B cell (primary cell): ENCODE measurements around the gene SLC13A3. TPM values are rescaled to one million over a fixed set of nuclear protein-coding genes. Genes with fewer than 3 reads are reported as not detected.

Source experiments
- ATAC-seq: fragments of 200-7000 bp; cut with Tn5 transposase; one replicate; pipeline ENCODE4 v1.10.0; 2021; ENCODE audit warnings: low read depth, mild to moderate bottlenecking, moderate number of reproducible peaks, moderate library complexity
- CTCF ChIA-PET: fragments of 350-600 bp; sonication (Branson Sonifier 250); formaldehyde crosslinking; loops from one replicate; lab custom pipeline; 2021; ENCODE audit warnings: antibody characterized with exemption, inconsistent platforms; lab: Charles Lee
- POLR2A ChIA-PET: fragments of 350-600 bp; sonication (Branson Sonifier 250); formaldehyde crosslinking; loops from one replicate; lab custom pipeline; 2021; ENCODE audit warnings: antibody characterized with exemption; lab: Charles Lee
- DNase-seq: peaks from one replicate; pipeline ENCODE4 v3.0.0; 2013
- H2AFZ ChIP-seq: 2 replicates; pipeline ENCODE4 v1.6.1; 2012; ENCODE audit warnings: mild to moderate bottlenecking, low read depth, low read length; ENCODE audit not compliant: insufficient read depth, poor library complexity, severe bottlenecking
- H3K27ac ChIP-seq, 2 donors: 1 replicate in 1 of 2; 2 replicates in 1 of 2; pipeline ENCODE4 v1.5.1; 2012 to 2013; ENCODE audit warnings: low read length in 2 of 2, mild to moderate bottlenecking in 2 of 2, moderate library complexity in 1 of 2
- H3K27me3 ChIP-seq, 4 experiments: fragments of 200-600 bp in 1 of 4; sonication (generic) in 1 of 4; replicated peaks in 1 of 4; 1 replicate in 2 of 4; 2 replicates in 2 of 4; pipeline versions ENCODE4 v1.6.1 to v1.7.0; 2013 to 2016; ENCODE audit warnings: low read length in 3 of 4, mild to moderate bottlenecking in 2 of 4, mixed read lengths in 1 of 4, moderate library complexity in 1 of 4; ENCODE audit not compliant: insufficient read depth in 4 of 4, control insufficient read depth in 3 of 4; ENCODE audit errors: control extremely low read depth in 1 of 4
- H3K36me3 ChIP-seq, 2 experiments: replicated peaks in 1 of 2; 1 replicate in 1 of 2; 2 replicates in 1 of 2; pipeline versions ENCODE4 v1.6.1 to v1.7.1; 2013; ENCODE audit warnings: low read length in 1 of 2; ENCODE audit not compliant: insufficient read depth in 2 of 2, control insufficient read depth in 1 of 2; ENCODE audit errors: control extremely low read depth in 1 of 2, extremely low read depth in 1 of 2
- H3K4me1 ChIP-seq, 2 donors: fragments of 200-600 bp in 1 of 2; sonication (generic) in 1 of 2; 1 replicate in 1 of 2; 2 replicates in 1 of 2; pipeline versions ENCODE4 v1.5.1 to v1.6.1; 2013 to 2017; ENCODE audit warnings: low read length in 2 of 2; ENCODE audit not compliant: control insufficient read depth in 2 of 2, insufficient read depth in 2 of 2
- H3K4me2 ChIP-seq: replicated peaks from 2 replicates; pipeline ENCODE3; 2012; ENCODE audit warnings: mild to moderate bottlenecking, low read depth, low read length; ENCODE audit not compliant: poor library complexity, severe bottlenecking
- H3K4me3 ChIP-seq, 5 experiments: fragments of 200-600 bp in 1 of 5; sonication (generic) in 1 of 5; 1 replicate in 3 of 5; 2 replicates in 2 of 5; pipeline versions ENCODE4 v1.5.1 to v1.7.0; 2011 to 2016; ENCODE audit warnings: low read length in 4 of 5, mild to moderate bottlenecking in 4 of 5, low read depth in 2 of 5, control low read depth in 1 of 5, moderate library complexity in 1 of 5; ENCODE audit not compliant: insufficient read depth in 1 of 5; ENCODE audit errors: control extremely low read depth in 1 of 5, extremely low read depth in 1 of 5
- H3K79me2 ChIP-seq: fragments of 200-600 bp; sonication (generic); one replicate; pipeline ENCODE4 v1.6.0; 2016; ENCODE audit warnings: low read length; ENCODE audit not compliant: control insufficient read depth, insufficient read depth
- H3K9ac ChIP-seq: fragments of 200-600 bp; sonication (generic); 2 replicates; pipeline ENCODE4 v1.6.1; 2017; ENCODE audit warnings: mild to moderate bottlenecking, low read length, moderate library complexity
- H3K9me3 ChIP-seq, 3 donors: one replicate each; pipeline versions ENCODE4 v1.6.1 to v1.7.1; 2013; ENCODE audit warnings: low read length in 2 of 3; ENCODE audit not compliant: control insufficient read depth in 2 of 3, insufficient read depth in 1 of 3; ENCODE audit errors: control extremely low read depth in 1 of 3
- H4K20me1 ChIP-seq: 2 replicates; pipeline ENCODE4 v1.6.0; 2012; ENCODE audit warnings: mild to moderate bottlenecking, low read length; ENCODE audit not compliant: insufficient read depth, control insufficient read depth, poor library complexity, severe bottlenecking
- H3K27ac Mint-ChIP-seq: one replicate; pipeline ENCODE4 v1.8.0; 2021; ENCODE audit warnings: mixed read lengths
- H3K27me3 Mint-ChIP-seq: one replicate; pipeline ENCODE4 v1.8.0; 2021; ENCODE audit warnings: mixed read lengths
- H3K4me1 Mint-ChIP-seq: one replicate; pipeline ENCODE4 v1.8.0; 2021; ENCODE audit warnings: mixed read lengths
- H3K4me3 Mint-ChIP-seq: one replicate; pipeline ENCODE4 v1.8.0; 2021; ENCODE audit warnings: mixed read lengths
- H3K9me3 Mint-ChIP-seq: one replicate; pipeline ENCODE4 v1.8.0; 2022; ENCODE audit warnings: mixed read lengths; ENCODE audit not compliant: insufficient read depth
- EZH2 ChIP-seq: IDR thresholded peaks from 2 replicates; pipeline ENCODE4 v1.6.1; 2012; ENCODE audit warnings: borderline replicate concordance, low read depth, mild to moderate bottlenecking, moderate library complexity, low read length; ENCODE audit not compliant: insufficient read depth, poor library complexity, severe bottlenecking
- WGBS: methylation state at CpG from one replicate; pipeline ENCODE4 v1.1.5; 2013; ENCODE audit warnings: missing lambda C conversion rate; ENCODE audit not compliant: insufficient coverage; 5-methylcytosine and 5-hydroxymethylcytosine counted together
- intact Hi-C: fragments of 100-400 bp; cut with micrococcal nuclease; formaldehyde crosslinking; loops from one replicate; pipeline ENCODE4 v1.10.0; 2022
- polyA minus RNA-seq: library from RNA; depleted of rRNA, polyadenylated mRNA; stranded (reverse); fragments of >200 nt; gene quantifications from 2 replicates; pipeline ENCODE4 v1.2.3, GENCODE V29; 2012
- polyA plus RNA-seq: library from polyadenylated mRNA; depleted of rRNA; stranded (reverse); fragments of >200 nt; gene quantifications from 2 replicates; pipeline ENCODE4 v1.2.3, GENCODE V29; 2012
- total RNA-seq, 2 donors: library from RNA; stranded (reverse); fragments of 120-200 nt in 1 of 2; gene quantifications; 1 replicate in 1 of 2; 2 replicates in 1 of 2; pipeline versions ENCODE4 v1.2.3 to v1.2.4, GENCODE V29; 2013 to 2022
- TF ChIP-seq, protein P1 (sequence below): fragments of 200-600 bp; IDR thresholded peaks from one replicate; pipeline ENCODE4 v1.8.0; 2022; ENCODE audit warnings: antibody characterized with exemption, mild to moderate bottlenecking

The SLC13A3 gene, protein sequence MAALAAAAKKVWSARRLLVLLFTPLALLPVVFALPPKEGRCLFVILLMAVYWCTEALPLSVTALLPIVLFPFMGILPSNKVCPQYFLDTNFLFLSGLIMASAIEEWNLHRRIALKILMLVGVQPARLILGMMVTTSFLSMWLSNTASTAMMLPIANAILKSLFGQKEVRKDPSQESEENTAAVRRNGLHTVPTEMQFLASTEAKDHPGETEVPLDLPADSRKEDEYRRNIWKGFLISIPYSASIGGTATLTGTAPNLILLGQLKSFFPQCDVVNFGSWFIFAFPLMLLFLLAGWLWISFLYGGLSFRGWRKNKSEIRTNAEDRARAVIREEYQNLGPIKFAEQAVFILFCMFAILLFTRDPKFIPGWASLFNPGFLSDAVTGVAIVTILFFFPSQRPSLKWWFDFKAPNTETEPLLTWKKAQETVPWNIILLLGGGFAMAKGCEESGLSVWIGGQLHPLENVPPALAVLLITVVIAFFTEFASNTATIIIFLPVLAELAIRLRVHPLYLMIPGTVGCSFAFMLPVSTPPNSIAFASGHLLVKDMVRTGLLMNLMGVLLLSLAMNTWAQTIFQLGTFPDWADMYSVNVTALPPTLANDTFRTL
- total RNA-seq (0.20 and 0.49 TPM in 2 replicates), polyA plus RNA-seq (0.09 TPM in 2 replicates), polyA minus RNA-seq (0.43 TPM in 1 of 2 replicates, not detected in the other)
- 0.12 TPM for total RNA-seq (2013)

DNA sequence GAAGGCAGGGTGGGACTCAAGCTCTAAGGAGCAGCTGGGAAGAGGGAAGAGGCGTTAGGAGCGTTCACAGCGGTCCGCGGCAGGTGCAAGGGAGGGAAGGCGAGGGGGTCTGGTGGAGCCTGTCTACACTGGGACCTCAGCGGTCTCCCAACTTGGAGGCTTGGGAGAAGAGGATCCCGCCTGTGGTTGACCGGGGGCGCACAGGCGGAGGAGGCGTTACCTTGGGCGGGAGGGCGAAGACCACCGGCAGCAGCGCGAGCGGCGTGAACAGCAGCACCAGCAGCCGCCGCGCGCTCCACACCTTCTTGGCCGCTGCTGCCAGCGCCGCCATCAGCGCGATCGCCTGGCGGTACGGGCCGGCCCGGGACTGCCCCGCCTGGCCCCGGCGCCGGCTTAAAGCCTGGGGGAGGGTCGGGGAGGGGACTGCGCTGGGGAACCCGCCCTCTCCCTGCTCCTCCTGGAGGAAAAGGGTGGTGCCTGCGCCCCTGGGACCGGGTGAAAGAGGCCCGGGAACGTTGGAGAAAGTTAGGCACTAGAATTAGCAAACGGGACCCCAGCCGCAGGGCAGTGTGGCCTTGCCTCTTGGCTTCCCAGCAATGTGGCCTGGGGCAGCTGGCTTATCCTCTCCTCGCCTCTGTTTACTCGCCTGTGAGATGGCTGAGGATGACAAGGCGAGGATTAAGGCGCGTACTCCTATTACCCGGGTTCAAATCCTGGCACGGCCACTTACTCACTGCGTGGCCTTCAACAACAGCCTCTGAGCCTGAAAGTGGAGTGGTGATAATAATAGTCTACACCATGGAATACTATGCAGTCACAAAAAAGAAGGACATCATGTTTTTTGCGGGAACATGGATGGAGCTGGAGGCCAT is at the start of gene SLC13A3:
SLC13A3 (minus strand) TSS at position 369 of the 872 bp plus-strand sequence; CDS start at position 331, 38 bp downstream.
- Histone ChIP-seq H3K36me3 (no peaks in the 10 kb centered on the region), H3K9me3 (peaks cover 0 to 4% (median 0%) of the 10 kb centered on the region in 3 donors), H4K20me1 (no peaks in the 10 kb centered on the region), H3K4me3 (no peak within 1 kb of the TSS), H3K4me2 (no peak within 1 kb of the TSS), H3K9ac (no peak within 1 kb of the TSS), H3K27me3 (peaks cover 0 to 35% (median 10%) of the 10 kb centered on the region in 4 experiments), H3K4me1 (no peaks in the 10 kb centered on the region), H3K79me2 (no peaks in the 10 kb centered on the region), H2AFZ (no peak within 1 kb of the TSS), H3K27ac (no peak within 1 kb of the TSS)
- 15% methylated on average over 48 of the region's 55 CpGs for WGBS
- intact Hi-C loops: no loop called here
- no peak for ATAC-seq
- H3K4me1 Mint-ChIP-seq: no peaks in the 10 kb centered on the region
- H3K27me3 Mint-ChIP-seq: peaks cover 47% of the 10 kb centered on the region
- H3K4me3 Mint-ChIP-seq: no peak within 1 kb of the TSS
- POLR2A ChIA-PET: no interaction called here
- TF ChIP-seq EZH2: no peak
- TF ChIP-seq, protein P1, sequence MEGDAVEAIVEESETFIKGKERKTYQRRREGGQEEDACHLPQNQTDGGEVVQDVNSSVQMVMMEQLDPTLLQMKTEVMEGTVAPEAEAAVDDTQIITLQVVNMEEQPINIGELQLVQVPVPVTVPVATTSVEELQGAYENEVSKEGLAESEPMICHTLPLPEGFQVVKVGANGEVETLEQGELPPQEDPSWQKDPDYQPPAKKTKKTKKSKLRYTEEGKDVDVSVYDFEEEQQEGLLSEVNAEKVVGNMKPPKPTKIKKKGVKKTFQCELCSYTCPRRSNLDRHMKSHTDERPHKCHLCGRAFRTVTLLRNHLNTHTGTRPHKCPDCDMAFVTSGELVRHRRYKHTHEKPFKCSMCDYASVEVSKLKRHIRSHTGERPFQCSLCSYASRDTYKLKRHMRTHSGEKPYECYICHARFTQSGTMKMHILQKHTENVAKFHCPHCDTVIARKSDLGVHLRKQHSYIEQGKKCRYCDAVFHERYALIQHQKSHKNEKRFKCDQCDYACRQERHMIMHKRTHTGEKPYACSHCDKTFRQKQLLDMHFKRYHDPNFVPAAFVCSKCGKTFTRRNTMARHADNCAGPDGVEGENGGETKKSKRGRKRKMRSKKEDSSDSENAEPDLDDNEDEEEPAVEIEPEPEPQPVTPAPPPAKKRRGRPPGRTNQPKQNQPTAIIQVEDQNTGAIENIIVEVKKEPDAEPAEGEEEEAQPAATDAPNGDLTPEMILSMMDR: no peak
- no peak within 1 kb of the TSS for H3K27ac Mint-ChIP-seq
- CTCF ChIA-PET: no interaction called here
- no peak for DNase-seq
- no peaks in the 10 kb centered on the region for H3K9me3 Mint-ChIP-seq
